Neural crest cell (in vitro differentiated cells): ENCODE data around the gene SPOCK1. TPM values are rescaled to one million over a fixed set of nuclear protein-coding genes. Genes with fewer than 3 reads are reported as not detected.
A peak's percentile ranks its signal among the peaks of the same experiment; 100 is the strongest.

Experiments used
- DNase-seq: peaks from one replicate; pipeline ENCODE4 v3.0.0; 2021; ENCODE audit warnings: low read depth, mixed read lengths, low spot score
- H3K27ac Mint-ChIP-seq: one replicate; pipeline ENCODE4 v1.8.0; 2021; ENCODE audit warnings: mild to moderate bottlenecking, mixed read lengths; ENCODE audit not compliant: unreplicated experiment
- H3K27me3 Mint-ChIP-seq: 2 replicates; pipeline ENCODE4 v1.8.0; 2021; ENCODE audit warnings: low read depth, mild to moderate bottlenecking, mixed read lengths
- H3K36me3 Mint-ChIP-seq: 2 replicates; pipeline ENCODE4 v1.8.0; 2021; ENCODE audit warnings: low read depth, mild to moderate bottlenecking, mixed read lengths
- H3K4me1 Mint-ChIP-seq: 2 replicates; pipeline ENCODE4 v1.8.0; 2021; ENCODE audit warnings: mixed read lengths
- H3K4me3 Mint-ChIP-seq: one replicate; pipeline ENCODE4 v1.8.0; 2021; ENCODE audit warnings: mild to moderate bottlenecking, mixed read lengths
- H3K9me3 Mint-ChIP-seq: 2 replicates; pipeline ENCODE4 v1.8.0; 2021; ENCODE audit warnings: mixed read lengths
- CTCF ChIP-seq: fragments of 200-600 bp; sonication (generic); conservative IDR thresholded peaks from 2 replicates; pipeline ENCODE4 v1.5.0; 2021; ENCODE audit warnings: antibody characterized with exemption, mild to moderate bottlenecking
- total RNA-seq: library from RNA; stranded (reverse); gene quantifications from 2 replicates; pipeline ENCODE4 v1.2.1, GENCODE V29; 2021

Gene SPOCK1
- total RNA-seq, 1 donor from 2014 or later, result 89.7 TPM

GRCh38 chr5:137055271-137055872 lies 443.8 kb downstream of the SPOCK1 start:
- no peaks in the 10 kb centered on the region for H3K36me3 Mint-ChIP-seq
- H3K27me3 Mint-ChIP-seq, result no peaks in the 10 kb centered on the region
- no peak overlapping the region for H3K4me3 Mint-ChIP-seq
- no peak for TF ChIP-seq CTCF
- H3K4me1 Mint-ChIP-seq, result no peaks in the 10 kb centered on the region
- no peak overlapping the region for H3K27ac Mint-ChIP-seq
- DNase-seq, result no peak
- no peaks in the 10 kb centered on the region for H3K9me3 Mint-ChIP-seq

- Mint-ChIP-seq H3K27ac (no peak overlapping the region), H3K27me3 (no peaks in the 10 kb centered on the region), H3K4me3 (no peak overlapping the region), H3K9me3 (no peaks in the 10 kb centered on the region), H3K36me3 (no peaks in the 10 kb centered on the region), H3K4me1 (no peaks in the 10 kb centered on the region)
- no peak for TF ChIP-seq CTCF
- DNase-seq, result no peak
Measured at GRCh38 chr5:137054792-137055191, 444.3 kb downstream of the SPOCK1 start.

DNA sequence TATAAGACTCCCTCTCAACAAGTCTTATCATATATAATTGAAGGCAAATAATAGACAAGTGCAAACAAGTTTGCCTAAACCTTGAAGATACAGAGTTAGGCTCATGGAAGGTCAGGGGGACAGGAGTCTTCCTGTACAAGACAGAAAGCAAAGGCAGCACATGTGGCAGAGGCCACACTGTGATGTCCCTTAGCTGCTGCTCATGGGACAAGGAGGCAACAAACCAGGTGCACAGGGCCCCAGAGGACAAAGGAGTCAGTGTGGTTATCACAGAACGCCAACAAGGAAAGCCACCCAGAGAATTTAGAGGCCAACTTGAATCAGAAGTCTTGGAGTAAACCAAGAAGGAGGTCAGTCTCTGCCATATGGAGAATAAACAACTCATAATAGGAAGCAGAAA lies 444.8 kb downstream of the SPOCK1 start:
- no peaks in the 10 kb centered on the region for H3K27me3 Mint-ChIP-seq
- no peak overlapping the region for H3K27ac Mint-ChIP-seq

GRCh38 chr5:137051161-137051560 lies 448.0 kb downstream of the SPOCK1 start:
- no peak for DNase-seq
- TF ChIP-seq CTCF, result peak; percentile 45
- Mint-ChIP-seq H3K4me3 (no peak overlapping the region), H3K4me1 (no peaks in the 10 kb centered on the region), H3K9me3 (no peaks in the 10 kb centered on the region), H3K27ac (no peak overlapping the region), H3K27me3 (no peaks in the 10 kb centered on the region), H3K36me3 (no peaks in the 10 kb centered on the region)

More for the DNA sequence above, 444.8 kb downstream of the SPOCK1 start:
- H3K4me1 Mint-ChIP-seq, result no peaks in the 10 kb centered on the region
- DNase-seq, result no peak
- H3K4me3 Mint-ChIP-seq, result no peak overlapping the region
- H3K36me3 Mint-ChIP-seq, result no peaks in the 10 kb centered on the region
- no peaks in the 10 kb centered on the region for H3K9me3 Mint-ChIP-seq
- TF ChIP-seq CTCF, result no peak

GRCh38 chr5:137040641-137041340 lies 458.3 kb downstream of the SPOCK1 start:
- no peak overlapping the region for H3K27ac Mint-ChIP-seq
- peaks cover 9% of the 10 kb centered on the region for H3K27me3 Mint-ChIP-seq
- peaks cover 9% of the 10 kb centered on the region for H3K36me3 Mint-ChIP-seq
- no peak overlapping the region for H3K4me3 Mint-ChIP-seq
- H3K9me3 Mint-ChIP-seq, result peaks cover 7% of the 10 kb centered on the region
- TF ChIP-seq CTCF, result no peak
- H3K4me1 Mint-ChIP-seq, result peaks cover 8% of the 10 kb centered on the region
- no peak for DNase-seq
